ENCODE results near the gene PSAP.
A peak's percentile ranks its signal among the peaks of the same experiment; 100 is the strongest.

The PSAP gene

GRCh38 chr10:71789871-71790270 is 61.2 kb downstream of the PSAP start:
- DNase-seq: no peak

DNA sequence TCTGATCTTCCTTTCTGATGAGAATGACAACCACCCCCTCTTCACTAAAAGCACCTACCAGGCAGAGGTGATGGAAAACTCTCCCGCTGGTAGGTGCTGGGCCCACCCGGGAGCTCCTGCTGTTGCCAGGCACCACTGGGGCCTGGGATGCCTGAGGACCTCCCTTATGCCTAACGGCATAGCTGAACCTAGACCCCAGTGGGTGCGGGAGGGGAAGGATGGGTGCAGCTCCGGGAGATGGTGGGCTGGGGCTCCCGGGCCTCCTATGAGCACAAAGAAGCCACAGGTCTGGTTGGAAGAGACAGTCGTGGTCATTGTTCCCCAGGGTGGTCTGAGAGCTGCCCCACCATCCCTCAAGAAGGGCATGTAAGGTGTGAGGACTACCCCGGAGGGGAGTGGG is 62.1 kb downstream of the PSAP start:
- DNase-seq: no peak

DNA sequence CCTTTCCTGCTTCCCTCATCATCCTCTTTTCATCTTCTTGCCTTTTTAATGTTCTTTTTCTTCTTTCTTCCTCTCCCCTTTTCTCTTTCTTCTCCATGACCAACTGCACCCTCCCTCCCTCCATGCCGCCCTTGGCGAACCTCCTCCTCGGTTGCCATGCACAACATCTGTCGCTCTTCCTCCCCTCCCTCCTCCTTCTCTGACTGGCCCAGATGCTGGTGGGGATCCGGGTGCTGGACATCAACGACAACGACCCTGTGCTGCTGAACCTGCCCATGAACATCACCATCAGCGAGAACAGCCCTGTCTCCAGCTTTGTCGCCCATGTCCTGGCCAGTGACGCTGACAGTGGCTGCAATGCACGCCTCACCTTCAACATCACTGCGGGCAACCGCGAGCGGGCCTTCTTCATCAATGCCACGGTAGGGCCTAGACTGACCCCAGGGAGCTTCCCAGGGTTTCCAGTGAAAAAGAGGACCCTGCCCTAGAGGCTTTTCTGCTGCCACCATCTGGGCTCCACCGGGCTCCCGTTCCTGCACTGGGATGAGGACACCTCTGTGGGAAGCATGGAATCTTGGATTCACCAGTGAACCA is 66.3 kb downstream of the PSAP start:
- DNase-seq: no peak

DNA sequence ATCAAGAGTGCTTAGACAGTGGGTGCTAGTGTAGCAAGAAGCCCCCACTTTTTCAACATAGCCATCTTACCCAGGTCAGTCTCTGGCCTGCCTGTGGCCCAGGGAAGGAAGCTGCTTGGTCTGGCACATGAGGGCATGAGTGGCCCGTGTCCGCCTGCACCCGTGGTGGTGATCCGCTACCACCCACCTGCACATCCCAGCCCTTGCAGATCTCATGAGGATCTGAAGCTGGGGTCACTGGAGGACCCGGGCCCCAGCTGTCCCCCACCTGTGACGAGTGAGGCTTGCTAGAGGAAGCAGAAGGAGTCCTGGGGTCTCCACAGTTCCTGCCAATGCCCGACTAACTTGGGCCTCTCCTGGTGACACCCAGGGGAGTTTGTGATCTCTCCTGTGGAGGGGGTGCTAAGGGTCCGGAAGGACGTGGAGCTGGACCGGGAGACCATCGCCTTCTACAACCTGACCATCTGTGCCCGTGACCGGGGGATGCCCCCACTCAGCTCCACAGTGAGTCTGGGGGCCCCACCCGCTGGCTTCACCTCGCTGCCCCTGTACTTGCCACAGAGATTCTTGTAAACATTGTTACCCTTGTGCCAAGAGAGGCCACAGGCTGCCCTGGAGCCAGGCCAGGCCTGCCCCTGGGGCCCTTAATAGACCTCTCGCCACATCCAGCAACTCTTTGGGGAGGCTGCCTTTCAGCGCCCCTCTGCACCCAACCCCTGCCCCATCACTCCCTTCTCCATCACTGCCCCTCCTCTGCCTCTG is 67.0 kb downstream of the PSAP start:
- DNase-seq: no peak

- DNase-seq: no peak
Observed at GRCh38 chr10:71782917-71783490, 68.0 kb downstream of the PSAP start.

- no peak for DNase-seq
Observed at GRCh38 chr10:71782221-71782916, 68.7 kb downstream of the PSAP start.

GRCh38 chr10:71780719-71781118 is 70.3 kb downstream of the PSAP start:
- DNase-seq: no peak

DNA sequence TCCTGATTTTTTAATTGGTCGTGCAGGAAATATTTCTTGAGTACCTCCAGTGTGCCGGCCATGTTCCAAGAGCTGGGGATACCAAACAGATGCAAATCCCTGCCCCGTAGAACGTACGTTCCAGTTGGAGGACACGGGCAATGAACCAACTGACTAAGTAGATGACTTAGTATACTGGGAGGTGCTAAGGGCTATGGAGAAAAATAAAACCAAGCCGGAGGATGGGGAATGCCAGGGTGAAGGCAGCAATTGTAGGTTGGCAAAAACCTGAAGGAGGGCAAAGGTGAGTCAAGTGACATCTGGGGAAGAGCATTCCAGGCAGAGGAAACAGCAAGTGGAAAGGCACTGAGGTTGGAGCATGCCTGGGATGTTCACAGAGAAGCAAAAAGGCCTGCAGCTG is 70.9 kb downstream of the PSAP start:
- DNase-seq: no peak

DNA sequence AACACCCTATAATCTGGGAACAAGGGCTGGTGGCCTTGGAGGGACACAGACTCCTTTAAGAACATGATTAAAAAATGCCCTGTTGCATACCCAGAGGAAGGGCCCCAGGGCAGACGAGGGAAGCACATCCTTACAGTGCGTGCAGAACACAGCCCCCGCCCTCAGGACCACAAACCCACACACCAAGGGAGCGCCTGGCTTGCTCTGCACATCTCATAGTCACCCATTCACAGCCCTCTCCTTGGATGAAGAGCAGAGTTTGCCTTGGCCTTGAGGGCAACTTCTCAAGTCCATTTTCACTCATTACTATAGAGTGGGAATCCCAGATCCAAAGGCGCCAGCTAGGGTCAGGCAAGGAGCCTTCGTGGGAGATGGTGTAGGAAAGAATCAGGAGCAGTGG is 71.4 kb downstream of the PSAP start:
- no peak for DNase-seq

DNA sequence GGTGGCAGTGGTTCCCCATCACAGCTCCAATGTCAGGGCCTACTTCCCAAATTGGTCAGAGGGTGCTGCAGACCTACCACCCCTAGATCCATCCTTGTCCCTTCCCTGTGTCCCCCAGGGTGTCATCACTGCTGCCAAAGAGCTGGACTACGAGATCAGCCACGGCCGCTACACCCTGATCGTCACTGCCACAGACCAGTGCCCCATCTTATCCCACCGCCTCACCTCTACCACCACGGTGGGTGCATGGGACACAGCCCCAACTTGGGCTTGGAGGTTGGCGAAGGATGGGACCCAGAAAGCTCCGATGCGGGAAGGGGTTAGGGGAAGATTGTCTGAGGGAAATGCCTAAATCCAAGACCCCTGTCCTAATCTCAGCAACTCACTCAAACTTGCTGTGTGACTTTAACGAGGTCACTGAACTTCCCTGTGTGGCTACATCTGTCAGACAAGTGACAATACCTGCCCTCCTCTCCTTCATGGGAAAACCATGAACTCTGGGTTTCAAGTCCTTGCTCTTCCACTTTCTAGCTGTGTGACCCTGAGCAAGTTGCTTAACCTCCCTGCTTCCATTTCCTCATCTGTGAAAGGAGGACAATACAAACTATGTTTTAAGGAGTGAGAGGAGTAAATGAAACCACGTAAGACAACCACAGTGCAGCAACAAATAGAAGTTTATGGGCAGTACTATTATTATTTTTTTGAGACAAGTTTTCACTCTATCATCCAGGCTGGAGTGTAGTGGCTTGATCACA is 72.8 kb downstream of the PSAP start:
- no peak for DNase-seq

- DNase-seq: no peak
Observed at GRCh38 chr10:71777213-71777985, 73.7 kb downstream of the PSAP start.

DNA sequence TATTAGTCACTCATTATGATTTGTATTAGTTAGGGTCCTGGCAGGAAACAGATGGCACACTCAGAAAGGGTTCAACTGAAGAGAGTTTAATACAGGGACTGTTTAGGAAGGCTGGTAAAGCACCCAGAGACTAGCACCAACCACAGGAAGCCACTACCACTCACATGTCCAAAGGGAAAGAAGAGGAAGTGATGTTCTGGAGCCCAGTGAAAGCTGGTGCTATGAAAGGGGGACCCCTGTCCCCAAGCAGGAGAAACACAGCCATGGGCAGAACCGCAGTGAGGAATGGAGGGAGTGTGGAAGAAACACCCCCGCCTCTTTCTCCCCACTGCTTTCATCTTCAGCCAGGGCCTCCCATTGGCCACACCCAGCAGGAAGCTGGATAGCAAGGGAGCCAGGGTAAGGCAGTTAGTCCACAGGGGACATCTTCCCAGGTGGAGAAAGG is 74.5 kb downstream of the PSAP start:
- no peak for DNase-seq

DNA sequence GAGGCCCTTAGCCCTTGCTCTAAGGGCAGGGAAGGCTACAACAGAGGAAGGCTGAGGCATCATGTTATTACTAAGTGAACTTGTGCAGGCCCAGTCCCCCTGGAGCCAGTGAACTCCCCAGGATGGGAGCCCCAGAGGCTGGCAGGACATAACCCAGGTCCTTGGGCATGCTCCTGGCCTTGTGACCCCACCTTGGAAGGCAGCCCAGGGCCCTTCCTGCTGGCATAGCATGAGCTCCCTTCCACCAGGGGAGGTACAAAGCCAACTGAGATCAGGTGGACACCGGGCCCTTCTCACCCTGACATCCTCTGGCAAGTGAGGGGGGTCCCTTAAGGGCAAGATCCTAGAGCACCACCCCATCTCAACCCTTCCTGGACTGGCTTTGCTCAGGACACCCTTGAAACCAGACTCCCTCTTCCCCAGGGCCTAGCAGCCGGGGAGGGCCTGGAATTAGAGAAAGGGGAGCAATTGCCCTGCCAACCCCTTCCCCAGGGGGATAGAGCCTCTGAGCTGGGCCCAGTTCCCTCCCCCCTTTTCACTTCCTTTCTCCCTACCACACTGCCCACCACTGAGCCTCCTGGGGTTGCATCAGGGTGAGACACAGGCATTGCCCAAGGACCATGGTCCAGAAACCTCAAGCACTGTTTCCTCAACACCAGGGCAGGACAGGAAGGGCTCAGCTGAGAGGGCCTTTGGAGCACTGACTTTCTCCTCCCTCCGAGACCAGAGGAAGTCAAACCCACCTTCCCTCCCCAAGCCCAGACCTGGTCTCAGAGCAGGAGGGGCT is 75.9 kb downstream of the PSAP start:
- peak in 10 of 58 donors; percentile 14 to 55 (median 23) for DNase-seq

- DNase-seq: peak in 56 of 58 donors; percentile 12 to 85 (median 62)
Observed at GRCh38 chr10:71773221-71773971, 77.7 kb downstream of the PSAP start, which contains the start of gene VSIR. VSIR (minus strand) TSS chr10:71773520; CDS start chr10:71773439, 81 bp downstream.

DNA sequence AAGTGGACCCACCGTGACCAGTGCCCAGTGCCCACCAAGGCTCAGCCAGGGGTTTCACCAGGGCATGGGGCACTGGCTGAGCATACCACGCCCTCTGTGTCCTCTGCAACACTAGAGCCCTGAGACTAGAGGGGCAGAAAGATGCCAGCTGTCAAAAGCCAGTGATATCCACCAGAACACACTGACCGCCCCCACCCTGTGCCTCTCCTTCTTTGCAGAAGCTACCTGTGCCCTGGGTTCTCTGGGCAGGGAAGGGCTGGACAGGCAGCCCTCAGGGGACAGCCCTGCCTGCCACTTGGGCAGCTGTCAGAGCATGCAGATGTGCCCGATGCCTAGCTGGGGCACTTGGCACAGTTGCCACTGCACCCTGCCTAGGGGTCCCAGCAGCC is 78.2 kb downstream of the PSAP start:
- no peak for DNase-seq

- DNase-seq: peak in 4 of 58 donors; percentile 18 to 55 (median 28)
Observed at GRCh38 chr10:71771821-71772617, 79.0 kb downstream of the PSAP start.

- DNase-seq: no peak
Observed at GRCh38 chr10:71771204-71771603, 79.8 kb downstream of the PSAP start.

DNA sequence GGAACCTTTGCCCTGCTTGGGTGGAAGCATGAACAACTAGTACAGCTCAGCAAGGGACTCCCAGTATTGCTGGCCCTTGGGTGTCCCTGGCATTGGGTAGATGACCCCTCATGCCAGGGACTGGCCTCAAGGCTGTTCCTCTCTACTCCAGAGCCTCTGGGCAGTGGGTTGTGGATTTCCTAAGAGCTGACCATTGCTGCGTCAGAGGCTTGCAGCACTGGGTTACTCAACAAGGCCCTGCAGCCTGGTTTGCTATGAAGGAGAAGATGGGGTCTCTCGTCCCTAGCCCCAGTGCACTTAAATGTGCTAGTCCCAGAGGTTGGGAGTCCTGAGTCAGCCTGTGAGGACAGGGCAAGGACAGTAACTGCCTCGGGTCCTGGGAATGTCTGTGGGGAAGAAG is 80.3 kb downstream of the PSAP start:
- peak in 1 of 58 donors; percentile 49 for DNase-seq

Measured in anterior cingulate cortex (tissue), 58 donors.